B cell (primary cell): ENCODE data around the gene MTSS2. TPM values are rescaled to one million over a fixed set of nuclear protein-coding genes. Genes with fewer than 3 reads are reported as not detected.

Source experiments
- ATAC-seq: fragments of 200-7000 bp; cut with Tn5 transposase; one replicate; pipeline ENCODE4 v1.10.0; 2021; ENCODE audit warnings: low read depth, mild to moderate bottlenecking, moderate number of reproducible peaks, moderate library complexity
- CTCF ChIA-PET: fragments of 350-600 bp; sonication (Branson Sonifier 250); formaldehyde crosslinking; loops from one replicate; lab custom pipeline; 2021; ENCODE audit warnings: antibody characterized with exemption, inconsistent platforms; lab: Charles Lee
- POLR2A ChIA-PET: fragments of 350-600 bp; sonication (Branson Sonifier 250); formaldehyde crosslinking; loops from one replicate; lab custom pipeline; 2021; ENCODE audit warnings: antibody characterized with exemption; lab: Charles Lee
- DNase-seq: peaks from one replicate; pipeline ENCODE4 v3.0.0; 2013
- H2AFZ ChIP-seq: 2 replicates; pipeline ENCODE4 v1.6.1; 2012; ENCODE audit warnings: mild to moderate bottlenecking, low read depth, low read length; ENCODE audit not compliant: insufficient read depth, poor library complexity, severe bottlenecking
- H3K27ac ChIP-seq, 2 donors: 1 replicate in 1 of 2; 2 replicates in 1 of 2; pipeline ENCODE4 v1.5.1; 2012 to 2013; ENCODE audit warnings: low read length in 2 of 2, mild to moderate bottlenecking in 2 of 2, moderate library complexity in 1 of 2
- H3K27me3 ChIP-seq, 4 experiments: fragments of 200-600 bp in 1 of 4; sonication (generic) in 1 of 4; replicated peaks in 1 of 4; 1 replicate in 2 of 4; 2 replicates in 2 of 4; pipeline versions ENCODE4 v1.6.1 to v1.7.0; 2013 to 2016; ENCODE audit warnings: low read length in 3 of 4, mild to moderate bottlenecking in 2 of 4, mixed read lengths in 1 of 4, moderate library complexity in 1 of 4; ENCODE audit not compliant: insufficient read depth in 4 of 4, control insufficient read depth in 3 of 4; ENCODE audit errors: control extremely low read depth in 1 of 4
- H3K36me3 ChIP-seq, 2 experiments: replicated peaks in 1 of 2; 1 replicate in 1 of 2; 2 replicates in 1 of 2; pipeline versions ENCODE4 v1.6.1 to v1.7.1; 2013; ENCODE audit warnings: low read length in 1 of 2; ENCODE audit not compliant: insufficient read depth in 2 of 2, control insufficient read depth in 1 of 2; ENCODE audit errors: control extremely low read depth in 1 of 2, extremely low read depth in 1 of 2
- H3K4me1 ChIP-seq, 2 donors: fragments of 200-600 bp in 1 of 2; sonication (generic) in 1 of 2; 1 replicate in 1 of 2; 2 replicates in 1 of 2; pipeline versions ENCODE4 v1.5.1 to v1.6.1; 2013 to 2017; ENCODE audit warnings: low read length in 2 of 2; ENCODE audit not compliant: control insufficient read depth in 2 of 2, insufficient read depth in 2 of 2
- H3K4me2 ChIP-seq: replicated peaks from 2 replicates; pipeline ENCODE3; 2012; ENCODE audit warnings: mild to moderate bottlenecking, low read depth, low read length; ENCODE audit not compliant: poor library complexity, severe bottlenecking
- H3K4me3 ChIP-seq, 5 experiments: fragments of 200-600 bp in 1 of 5; sonication (generic) in 1 of 5; 1 replicate in 3 of 5; 2 replicates in 2 of 5; pipeline versions ENCODE4 v1.5.1 to v1.7.0; 2011 to 2016; ENCODE audit warnings: low read length in 4 of 5, mild to moderate bottlenecking in 4 of 5, low read depth in 2 of 5, control low read depth in 1 of 5, moderate library complexity in 1 of 5; ENCODE audit not compliant: insufficient read depth in 1 of 5; ENCODE audit errors: control extremely low read depth in 1 of 5, extremely low read depth in 1 of 5
- H3K79me2 ChIP-seq: fragments of 200-600 bp; sonication (generic); one replicate; pipeline ENCODE4 v1.6.0; 2016; ENCODE audit warnings: low read length; ENCODE audit not compliant: control insufficient read depth, insufficient read depth
- H3K9ac ChIP-seq: fragments of 200-600 bp; sonication (generic); 2 replicates; pipeline ENCODE4 v1.6.1; 2017; ENCODE audit warnings: mild to moderate bottlenecking, low read length, moderate library complexity
- H3K9me3 ChIP-seq, 3 donors: one replicate each; pipeline versions ENCODE4 v1.6.1 to v1.7.1; 2013; ENCODE audit warnings: low read length in 2 of 3; ENCODE audit not compliant: control insufficient read depth in 2 of 3, insufficient read depth in 1 of 3; ENCODE audit errors: control extremely low read depth in 1 of 3
- H4K20me1 ChIP-seq: 2 replicates; pipeline ENCODE4 v1.6.0; 2012; ENCODE audit warnings: mild to moderate bottlenecking, low read length; ENCODE audit not compliant: insufficient read depth, control insufficient read depth, poor library complexity, severe bottlenecking
- H3K27ac Mint-ChIP-seq: one replicate; pipeline ENCODE4 v1.8.0; 2021; ENCODE audit warnings: mixed read lengths
- H3K27me3 Mint-ChIP-seq: one replicate; pipeline ENCODE4 v1.8.0; 2021; ENCODE audit warnings: mixed read lengths
- H3K4me1 Mint-ChIP-seq: one replicate; pipeline ENCODE4 v1.8.0; 2021; ENCODE audit warnings: mixed read lengths
- H3K4me3 Mint-ChIP-seq: one replicate; pipeline ENCODE4 v1.8.0; 2021; ENCODE audit warnings: mixed read lengths
- H3K9me3 Mint-ChIP-seq: one replicate; pipeline ENCODE4 v1.8.0; 2022; ENCODE audit warnings: mixed read lengths; ENCODE audit not compliant: insufficient read depth
- CTCF ChIP-seq: fragments of 200-600 bp; IDR thresholded peaks from one replicate; pipeline ENCODE4 v1.8.0; 2022; ENCODE audit warnings: antibody characterized with exemption, mild to moderate bottlenecking
- EZH2 ChIP-seq: IDR thresholded peaks from 2 replicates; pipeline ENCODE4 v1.6.1; 2012; ENCODE audit warnings: borderline replicate concordance, low read depth, mild to moderate bottlenecking, moderate library complexity, low read length; ENCODE audit not compliant: insufficient read depth, poor library complexity, severe bottlenecking
- WGBS: methylation state at CpG from one replicate; pipeline ENCODE4 v1.1.5; 2013; ENCODE audit warnings: missing lambda C conversion rate; ENCODE audit not compliant: insufficient coverage; 5-methylcytosine and 5-hydroxymethylcytosine counted together
- intact Hi-C: fragments of 100-400 bp; cut with micrococcal nuclease; formaldehyde crosslinking; loops from one replicate; pipeline ENCODE4 v1.10.0; 2022
- polyA plus RNA-seq: library from polyadenylated mRNA; depleted of rRNA; stranded (reverse); fragments of >200 nt; gene quantifications from 2 replicates; pipeline ENCODE4 v1.2.3, GENCODE V29; 2012
- total RNA-seq, 2 donors: library from RNA; stranded (reverse); fragments of 120-200 nt in 1 of 2; gene quantifications; 1 replicate in 1 of 2; 2 replicates in 1 of 2; pipeline versions ENCODE4 v1.2.3 to v1.2.4, GENCODE V29; 2013 to 2022

The MTSS2 gene
- total and polyA plus RNA-seq, 2 donors (not counting 1 experiment from before 2014, with no cell fraction given), result 1.6 to 2.6 TPM

DNA sequence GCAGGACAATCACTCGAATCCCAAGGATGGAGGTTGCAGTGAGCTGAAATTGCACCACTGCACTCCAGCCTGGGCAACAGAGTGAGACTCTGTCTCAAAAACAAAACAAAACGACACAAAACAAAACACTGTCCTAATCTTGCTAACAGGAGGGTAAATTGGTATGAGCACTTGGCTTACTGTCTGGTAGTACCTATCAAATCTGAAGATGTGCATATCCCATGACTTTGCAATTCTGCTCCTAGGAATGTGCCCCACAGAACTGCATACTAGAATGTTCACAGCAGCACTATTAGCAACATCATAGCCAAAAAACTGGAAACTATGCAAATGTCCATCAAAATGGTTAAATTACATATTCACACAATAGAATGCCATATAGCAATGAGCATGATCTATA is 15.7 kb downstream of the MTSS2 start:
- Histone ChIP-seq H3K4me3 (no peak overlapping the region), H3K79me2 (no peaks in the 10 kb centered on the region), H4K20me1 (no peaks in the 10 kb centered on the region), H3K27me3 (no peaks in the 10 kb centered on the region), H3K36me3 (no peaks in the 10 kb centered on the region), H3K4me2 (no peak overlapping the region), H3K4me1 (no peaks in the 10 kb centered on the region), H2AFZ (no peak overlapping the region), H3K27ac (no peak overlapping the region), H3K9ac (no peak overlapping the region), H3K9me3 (no peaks in the 10 kb centered on the region)
- intact Hi-C loops, result no loop called here
- ChIA-PET POLR2A (no interaction called here), CTCF (no interaction called here)
- no CpG with 5 or more reads among the region's 2 CpGs for WGBS
- H3K4me3 Mint-ChIP-seq, result no peak overlapping the region
- TF ChIP-seq CTCF, result no peak
- no peak for TF ChIP-seq EZH2
- H3K9me3 Mint-ChIP-seq, result no peaks in the 10 kb centered on the region
- H3K27me3 Mint-ChIP-seq, result no peaks in the 10 kb centered on the region
- H3K4me1 Mint-ChIP-seq, result no peaks in the 10 kb centered on the region
- ATAC-seq (no peak), DNase-seq (no peak)
- H3K27ac Mint-ChIP-seq, result no peak overlapping the region

- H3K4me1 Mint-ChIP-seq, result no peaks in the 10 kb centered on the region
- ChIA-PET CTCF (no interaction called here), POLR2A (no interaction called here)
- intact Hi-C loops, result no loop called here
- no peak for TF ChIP-seq CTCF
- TF ChIP-seq EZH2, result no peak
- H4K20me1 ChIP-seq, result no peaks in the 10 kb centered on the region
- no peaks in the 10 kb centered on the region for H3K79me2 ChIP-seq
- H3K27me3 Mint-ChIP-seq, result no peaks in the 10 kb centered on the region
- no peak for DNase-seq
- no peak for ATAC-seq
- no peak overlapping the region for H3K4me3 ChIP-seq
- H3K9ac ChIP-seq, result no peak overlapping the region
- H3K4me1 ChIP-seq, result no peaks in the 10 kb centered on the region
- no peaks in the 10 kb centered on the region for H3K27me3 ChIP-seq
- H2AFZ ChIP-seq, result no peak overlapping the region
- H3K4me2 ChIP-seq, result no peak overlapping the region
- no peak overlapping the region for H3K27ac Mint-ChIP-seq
- no peaks in the 10 kb centered on the region for H3K9me3 Mint-ChIP-seq
- WGBS, result 90% methylated on average over 18 of the region's 22 CpGs
- no peaks in the 10 kb centered on the region for H3K9me3 ChIP-seq
- no peaks in the 10 kb centered on the region for H3K36me3 ChIP-seq
- H3K4me3 Mint-ChIP-seq, result no peak overlapping the region
- no peak overlapping the region for H3K27ac ChIP-seq
Observed at GRCh38 chr16:70665806-70666735, 19.8 kb downstream of the MTSS2 start.
